H1 (cell line): Measurements from ENCODE around the gene GFM1.

Source experiments
- CTCF ChIP-seq, 3 experiments: IDR thresholded peaks; 1 replicate in 2 of 3; 2 replicates in 1 of 3; pipeline versions ENCODE4 v1.5.1 to v1.6.1; 2011; ENCODE audit warnings: low read length in 3 of 3, mild to moderate bottlenecking in 3 of 3, inconsistent platforms in 2 of 3, low read depth in 1 of 3, moderate library complexity in 1 of 3; ENCODE audit not compliant: insufficient read depth in 1 of 3; ENCODE audit errors: control extremely low read depth in 1 of 3
- JUN ChIP-seq: IDR thresholded peaks from 2 replicates; pipeline ENCODE4 v1.6.1; 2011; ENCODE audit warnings: low read depth, mild to moderate bottlenecking, improper control_type of control experiment, low read length
- KDM1A ChIP-seq: fragments of 200-600, 300-600 bp; sonication (generic); IDR thresholded peaks from 2 replicates; pipeline ENCODE4 v1.7.1; 2016; ENCODE audit warnings: mild to moderate bottlenecking, low read length, borderline replicate concordance
- POLR2A ChIP-seq, 2 experiments: IDR thresholded peaks; 1 replicate in 1 of 2; 2 replicates in 1 of 2; pipeline ENCODE4 v1.6.1; 2011; ENCODE audit warnings: low read depth in 2 of 2, low read length in 2 of 2, mild to moderate bottlenecking in 2 of 2; ENCODE audit errors: control extremely low read depth in 1 of 2
- POLR2AphosphoS5 ChIP-seq: IDR thresholded peaks from 2 replicates; pipeline ENCODE4 v1.6.1; 2011; ENCODE audit warnings: low read depth, low read length
- RBBP5 ChIP-seq: IDR thresholded peaks from 2 replicates; pipeline ENCODE4 v1.7.1; 2012; ENCODE audit warnings: low read depth, mild to moderate bottlenecking, inconsistent platforms, low read length, moderate library complexity, borderline replicate concordance
- RFX5 ChIP-seq: IDR thresholded peaks from 2 replicates; pipeline ENCODE4 v1.6.1; 2011; ENCODE audit warnings: low read depth, low read length, improper control_type of control experiment, borderline replicate concordance

DNA sequence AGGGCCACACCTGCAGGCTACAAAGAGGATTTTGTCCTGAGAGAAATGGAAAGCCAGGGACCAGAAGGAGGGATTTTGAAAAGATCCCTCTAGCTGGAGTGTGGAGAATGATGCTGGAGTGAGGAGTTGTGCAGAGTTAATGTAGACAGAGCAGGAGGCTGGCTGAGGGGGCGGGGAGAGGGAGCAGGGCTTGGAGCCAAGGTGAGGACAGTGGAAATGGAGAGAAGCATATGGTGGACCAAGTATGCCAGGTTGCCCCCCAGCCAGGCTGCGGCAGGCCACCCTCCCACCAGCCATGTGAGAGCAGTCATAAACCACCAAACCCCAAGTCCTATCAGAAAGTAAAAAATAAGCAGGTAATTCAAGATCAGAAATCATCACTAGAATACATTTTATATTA, 73.2 kb downstream of the GFM1 start:
- no peak for TF ChIP-seq CTCF (IDR thresholded peaks at IDR 0.05; ENCODE audit: control extremely low read depth in 1 of 3, insufficient read depth in 1 of 3, low read depth in 1 of 3, low read length in 3 of 3)
- no peak for TF ChIP-seq RFX5
- no peak for TF ChIP-seq POLR2A (IDR thresholded peaks at IDR 0.05; ENCODE audit: control extremely low read depth in 1 of 2, low read depth in 2 of 2, low read length in 2 of 2)
- no peak for TF ChIP-seq RBBP5
- no peak for TF ChIP-seq JUN
- TF ChIP-seq KDM1A = no peak
- TF ChIP-seq POLR2AphosphoS5 = no peak
